ENCODE data around the gene ACSS3.
"Not testable (repeated sequence)": the region's sequence is repeated elsewhere in the genome, so short reads cannot be mapped to it uniquely, and the experiment has no call there.

ACSS3 gene

DNA sequence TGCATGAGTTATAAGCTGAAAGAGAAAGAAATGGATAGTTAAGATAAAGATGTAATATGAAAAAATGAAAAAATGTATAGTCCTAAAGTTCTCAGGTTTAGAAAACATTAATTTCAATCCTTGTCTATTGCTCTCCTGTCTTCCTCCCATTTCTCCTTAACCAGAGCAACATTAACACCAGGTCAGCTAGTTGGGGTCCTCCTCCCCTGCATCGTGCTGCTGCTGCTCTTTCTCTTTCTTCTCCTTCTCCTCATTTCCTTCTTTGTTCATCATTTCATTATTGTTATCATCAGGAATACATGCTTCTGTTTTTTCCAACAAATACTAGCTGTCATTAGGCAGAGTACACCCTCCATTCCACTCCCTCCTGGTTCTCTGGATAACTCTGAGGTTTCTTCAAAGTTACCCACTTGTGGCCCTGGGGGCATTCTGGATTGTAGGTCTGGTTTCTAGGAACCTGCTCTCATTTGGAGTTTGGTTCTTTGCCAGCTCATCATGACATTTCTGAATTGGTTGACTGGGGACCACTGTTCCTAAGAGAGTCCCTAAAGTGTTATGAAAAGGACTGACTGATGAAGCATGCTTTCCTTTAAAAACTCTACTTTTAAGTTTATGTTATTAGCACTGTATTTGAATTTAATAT lies 17.0 kb downstream of the ACSS3 start:
- DNase-seq: no peak
- ChIA-PET CTCF (no interaction called here), POLR2A (no interaction called here)
- 60% methylated on average over 1 of the region's 1 CpG for WGBS (ENCODE audit: insufficient coverage)
- Histone ChIP-seq H3K9me3 (ENCODE audit: control extremely low read depth in 1 of 5, control insufficient read depth in 4 of 5, insufficient read depth in 2 of 5, low read depth in 1 of 5, low read length in 4 of 5) (no peaks in the 10 kb centered on the region), H3K4me1 (ENCODE audit: control extremely low read depth in 1 of 4, control insufficient read depth in 4 of 4, insufficient read depth in 4 of 4, low read length in 3 of 4) (no peaks in the 10 kb centered on the region), H3K27ac (ENCODE audit: insufficient read depth in 1 of 2, low read depth in 1 of 2, low read length in 2 of 2, poor library complexity in 1 of 2, severe bottlenecking in 2 of 2) (no peak overlapping the region), H3K36me3 (ENCODE audit: control insufficient read depth in 4 of 4, insufficient read depth in 4 of 4, low read length in 3 of 4) (no peaks in the 10 kb centered on the region), H3K4me3 (ENCODE audit: control insufficient read depth in 1 of 7, extremely low read depth in 1 of 7, insufficient read depth in 4 of 7, low read depth in 2 of 7, low read length in 6 of 7) (no peak overlapping the region), H3K27me3 (replicated peaks in 2 of 5; ENCODE audit: control insufficient read depth in 4 of 5, insufficient read depth in 5 of 5, low read length in 4 of 5) (peaks cover 0 to 2% (median 0%) of the 10 kb centered on the region in 5 experiments)

- Histone ChIP-seq H3K27ac (ENCODE audit: insufficient read depth in 1 of 2, low read depth in 1 of 2, low read length in 2 of 2, poor library complexity in 1 of 2, severe bottlenecking in 2 of 2) (no peak overlapping the region), H3K4me1 (ENCODE audit: control extremely low read depth in 1 of 4, control insufficient read depth in 4 of 4, insufficient read depth in 4 of 4, low read length in 3 of 4) (no peaks in the 10 kb centered on the region), H3K36me3 (ENCODE audit: control insufficient read depth in 4 of 4, insufficient read depth in 4 of 4, low read length in 3 of 4) (no peaks in the 10 kb centered on the region), H3K27me3 (replicated peaks in 2 of 5; ENCODE audit: control insufficient read depth in 4 of 5, insufficient read depth in 5 of 5, low read length in 4 of 5) (no peaks in the 10 kb centered on the region), H3K4me3 (ENCODE audit: control insufficient read depth in 1 of 7, extremely low read depth in 1 of 7, insufficient read depth in 4 of 7, low read depth in 2 of 7, low read length in 6 of 7) (no peak overlapping the region), H3K9me3 (ENCODE audit: control extremely low read depth in 1 of 5, control insufficient read depth in 4 of 5, insufficient read depth in 2 of 5, low read depth in 1 of 5, low read length in 4 of 5) (no peaks in the 10 kb centered on the region)
- no peak for DNase-seq
- WGBS (ENCODE audit: insufficient coverage): 89% methylated on average over 4 of the region's 6 CpGs
- ChIA-PET POLR2A (no interaction called here), CTCF (no interaction called here)
These were observed 17.8 kb downstream of the ACSS3 start for GRCh38 chr12:81095501-81096232.

- ChIA-PET POLR2A (no interaction called here), CTCF (no interaction called here)
- Histone ChIP-seq H3K36me3 (ENCODE audit: control insufficient read depth in 4 of 4, insufficient read depth in 4 of 4, low read length in 3 of 4) (no peaks in the 10 kb centered on the region), H3K4me3 (ENCODE audit: control insufficient read depth in 1 of 7, extremely low read depth in 1 of 7, insufficient read depth in 4 of 7, low read depth in 2 of 7, low read length in 6 of 7) (no peak overlapping the region), H3K27me3 (replicated peaks in 2 of 5; ENCODE audit: control insufficient read depth in 4 of 5, insufficient read depth in 5 of 5, low read length in 4 of 5) (no peaks in the 10 kb centered on the region), H3K9me3 (ENCODE audit: control extremely low read depth in 1 of 5, control insufficient read depth in 4 of 5, insufficient read depth in 2 of 5, low read depth in 1 of 5, low read length in 4 of 5) (no peaks in the 10 kb centered on the region), H3K4me1 (ENCODE audit: control extremely low read depth in 1 of 4, control insufficient read depth in 4 of 4, insufficient read depth in 4 of 4, low read length in 3 of 4) (no peaks in the 10 kb centered on the region), H3K27ac (ENCODE audit: insufficient read depth in 1 of 2, low read depth in 1 of 2, low read length in 2 of 2, poor library complexity in 1 of 2, severe bottlenecking in 2 of 2) (no peak overlapping the region)
- DNase-seq: no peak
These were observed 27.8 kb downstream of the ACSS3 start for GRCh38 chr12:81105687-81106086.

- Histone ChIP-seq H3K4me1 (ENCODE audit: control extremely low read depth in 1 of 4, control insufficient read depth in 4 of 4, insufficient read depth in 4 of 4, low read length in 3 of 4) (no peaks in the 10 kb centered on the region), H3K27me3 (replicated peaks in 2 of 5; ENCODE audit: control insufficient read depth in 4 of 5, insufficient read depth in 5 of 5, low read length in 4 of 5) (no peaks in the 10 kb centered on the region), H3K36me3 (ENCODE audit: control insufficient read depth in 4 of 4, insufficient read depth in 4 of 4, low read length in 3 of 4) (no peaks in the 10 kb centered on the region), H3K4me3 (ENCODE audit: control insufficient read depth in 1 of 7, extremely low read depth in 1 of 7, insufficient read depth in 4 of 7, low read depth in 2 of 7, low read length in 6 of 7) (no peak overlapping the region), H3K27ac (ENCODE audit: insufficient read depth in 1 of 2, low read depth in 1 of 2, low read length in 2 of 2, poor library complexity in 1 of 2, severe bottlenecking in 2 of 2) (no peak overlapping the region), H3K9me3 (ENCODE audit: control extremely low read depth in 1 of 5, control insufficient read depth in 4 of 5, insufficient read depth in 2 of 5, low read depth in 1 of 5, low read length in 4 of 5) (no peaks in the 10 kb centered on the region)
- ChIA-PET CTCF (no interaction called here), POLR2A (no interaction called here)
- DNase-seq: no peak
These were observed 36.3 kb downstream of the ACSS3 start for GRCh38 chr12:81114226-81114625.

- DNase-seq; POLR2A ChIA-PET; H3K9me3 ChIP-seq (ENCODE audit: control extremely low read depth in 1 of 5, control insufficient read depth in 4 of 5, insufficient read depth in 2 of 5, low read depth in 1 of 5, low read length in 4 of 5); H3K4me1 ChIP-seq (ENCODE audit: control extremely low read depth in 1 of 4, control insufficient read depth in 4 of 4, insufficient read depth in 4 of 4, low read length in 3 of 4); H3K27ac ChIP-seq (ENCODE audit: insufficient read depth in 1 of 2, low read depth in 1 of 2, low read length in 2 of 2, poor library complexity in 1 of 2, severe bottlenecking in 2 of 2); H3K27me3 ChIP-seq (replicated peaks in 2 of 5; ENCODE audit: control insufficient read depth in 4 of 5, insufficient read depth in 5 of 5, low read length in 4 of 5); H3K36me3 ChIP-seq (ENCODE audit: control insufficient read depth in 4 of 4, insufficient read depth in 4 of 4, low read length in 3 of 4); CTCF ChIA-PET; H3K4me3 ChIP-seq (ENCODE audit: control insufficient read depth in 1 of 7, extremely low read depth in 1 of 7, insufficient read depth in 4 of 7, low read depth in 2 of 7, low read length in 6 of 7): not testable (repeated sequence)
- WGBS (ENCODE audit: insufficient coverage): 94% methylated on average over 3 of the region's 3 CpGs
These were observed 41.2 kb downstream of the ACSS3 start for GRCh38 chr12:81119069-81119468.

DNA sequence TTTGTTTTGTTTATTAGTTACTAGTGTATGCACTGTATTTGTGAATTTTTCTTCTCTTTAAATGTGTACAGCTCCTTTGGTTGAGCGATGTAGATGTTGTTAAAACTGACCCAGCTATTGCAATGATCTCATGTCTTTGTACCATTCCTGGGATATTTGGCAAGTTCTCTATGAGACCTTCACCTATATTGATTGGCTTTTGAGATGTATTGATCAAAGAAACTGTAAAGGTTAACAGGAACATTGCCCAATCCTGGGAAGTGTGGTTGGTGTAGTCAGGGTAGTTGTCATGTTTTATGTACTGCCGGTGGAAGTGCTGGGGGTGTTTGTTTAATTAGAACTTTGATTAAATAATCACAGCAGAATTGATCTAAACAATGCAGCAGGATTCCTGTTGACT lies 43.1 kb downstream of the ACSS3 start:
- Histone ChIP-seq H3K4me3 (ENCODE audit: control insufficient read depth in 1 of 7, extremely low read depth in 1 of 7, insufficient read depth in 4 of 7, low read depth in 2 of 7, low read length in 6 of 7) (no peak overlapping the region), H3K4me1 (ENCODE audit: control extremely low read depth in 1 of 4, control insufficient read depth in 4 of 4, insufficient read depth in 4 of 4, low read length in 3 of 4) (no peaks in the 10 kb centered on the region), H3K36me3 (ENCODE audit: control insufficient read depth in 4 of 4, insufficient read depth in 4 of 4, low read length in 3 of 4) (no peaks in the 10 kb centered on the region), H3K27ac (ENCODE audit: insufficient read depth in 1 of 2, low read depth in 1 of 2, low read length in 2 of 2, poor library complexity in 1 of 2, severe bottlenecking in 2 of 2) (no peak overlapping the region), H3K9me3 (ENCODE audit: control extremely low read depth in 1 of 5, control insufficient read depth in 4 of 5, insufficient read depth in 2 of 5, low read depth in 1 of 5, low read length in 4 of 5) (no peaks in the 10 kb centered on the region), H3K27me3 (replicated peaks in 2 of 5; ENCODE audit: control insufficient read depth in 4 of 5, insufficient read depth in 5 of 5, low read length in 4 of 5) (no peaks in the 10 kb centered on the region)
- WGBS (ENCODE audit: insufficient coverage): no CpG with 5 or more reads among the region's 2 CpGs
- POLR2A ChIA-PET: no interaction called here
- CTCF ChIA-PET: no interaction called here
- DNase-seq: no peak

- DNase-seq: no peak
- ChIA-PET POLR2A (no interaction called here), CTCF (no interaction called here)
- H3K36me3 ChIP-seq (ENCODE audit: control insufficient read depth in 4 of 4, insufficient read depth in 4 of 4, low read length in 3 of 4): no peaks in the 10 kb centered on the region
- no CpG with 5 or more reads among the region's 3 CpGs for WGBS (ENCODE audit: insufficient coverage)
- H3K27me3 ChIP-seq (replicated peaks in 2 of 5; ENCODE audit: control insufficient read depth in 4 of 5, insufficient read depth in 5 of 5, low read length in 4 of 5): no peaks in the 10 kb centered on the region
- H3K27ac ChIP-seq (ENCODE audit: insufficient read depth in 1 of 2, low read depth in 1 of 2, low read length in 2 of 2, poor library complexity in 1 of 2, severe bottlenecking in 2 of 2): no peak overlapping the region
- H3K4me3 ChIP-seq (ENCODE audit: control insufficient read depth in 1 of 7, extremely low read depth in 1 of 7, insufficient read depth in 4 of 7, low read depth in 2 of 7, low read length in 6 of 7): no peak overlapping the region
- H3K4me1 ChIP-seq (ENCODE audit: control extremely low read depth in 1 of 4, control insufficient read depth in 4 of 4, insufficient read depth in 4 of 4, low read length in 3 of 4): no peaks in the 10 kb centered on the region
- no peaks in the 10 kb centered on the region for H3K9me3 ChIP-seq (ENCODE audit: control extremely low read depth in 1 of 5, control insufficient read depth in 4 of 5, insufficient read depth in 2 of 5, low read depth in 1 of 5, low read length in 4 of 5)
These were observed 45.7 kb downstream of the ACSS3 start for GRCh38 chr12:81123611-81124010.
